ENCODE data around the gene SATL1.

SATL1 gene

DNA sequence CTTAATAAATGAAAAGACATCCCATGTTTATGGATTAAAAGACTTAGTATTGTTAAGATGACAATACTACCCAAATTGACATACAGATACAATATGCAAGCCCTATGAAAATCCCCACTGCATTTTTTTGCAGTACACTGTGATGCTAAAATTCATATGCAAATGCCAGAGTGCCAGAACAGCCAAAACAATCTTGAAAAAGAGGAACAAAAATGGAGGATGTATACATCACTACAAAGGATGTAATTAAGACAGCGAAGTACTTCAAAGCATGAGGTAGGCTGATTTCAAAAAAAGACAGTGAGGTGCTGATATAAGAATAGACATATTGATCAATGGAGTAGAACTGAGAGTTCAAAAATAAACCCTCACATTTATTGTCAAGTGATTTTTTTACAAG, 47.3 kb downstream of the SATL1 start:
- no peak overlapping the region for H3K27ac ChIP-seq (ENCODE audit: low read depth, low read length)
- no peak overlapping the region for H3K9ac ChIP-seq (ENCODE audit: low read length)
- H3K9me3 ChIP-seq (ENCODE audit: control insufficient read depth, insufficient read depth, low read depth, low read length) = no peaks in the 10 kb centered on the region
- H3K27me3 ChIP-seq (ENCODE audit: control insufficient read depth, insufficient read depth, low read length) = no peaks in the 10 kb centered on the region; the same call in 1 of the 2 replicates
- no peak overlapping the region for H3K4me3 ChIP-seq (ENCODE audit: low read depth, low read length)
- H3K4me1 ChIP-seq (ENCODE audit: control insufficient read depth, insufficient read depth, low read length) = no peaks in the 10 kb centered on the region
- no peaks in the 10 kb centered on the region for H3K36me3 ChIP-seq (ENCODE audit: control insufficient read depth, insufficient read depth, low read length)

DNA sequence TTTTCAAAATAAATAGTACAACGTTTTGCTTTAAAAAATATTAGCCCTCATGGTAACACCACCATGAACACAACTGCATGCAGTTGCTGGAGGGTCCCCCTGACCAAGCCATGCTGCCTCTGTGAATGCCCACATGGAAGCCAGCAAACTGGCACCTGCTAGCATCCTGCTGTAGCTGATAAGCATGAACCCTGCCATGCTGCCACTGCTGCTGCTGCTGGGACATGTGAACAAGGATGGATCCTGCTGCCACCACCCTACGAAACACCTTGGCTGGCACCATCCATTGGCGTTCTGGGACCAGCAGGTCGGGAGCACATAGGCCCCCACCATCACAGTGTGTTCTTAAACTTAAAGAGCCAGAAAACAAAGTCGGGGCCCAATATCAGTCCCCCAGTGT, 83.9 kb downstream of the SATL1 start:
- Histone ChIP-seq H3K9ac (ENCODE audit: low read length) (no peak overlapping the region), H3K27me3 (ENCODE audit: control insufficient read depth, insufficient read depth, low read length) (no peaks in the 10 kb centered on the region), H3K9me3 (ENCODE audit: control insufficient read depth, insufficient read depth, low read depth, low read length) (peaks cover 9% of the 10 kb centered on the region; the same call in 1 of the 2 replicates), H3K4me3 (ENCODE audit: low read depth, low read length) (no peak overlapping the region), H3K27ac (ENCODE audit: low read depth, low read length) (no peak overlapping the region), H3K4me1 (ENCODE audit: control insufficient read depth, insufficient read depth, low read length) (no peaks in the 10 kb centered on the region), H3K36me3 (ENCODE audit: control insufficient read depth, insufficient read depth, low read length) (no peaks in the 10 kb centered on the region)

- Histone ChIP-seq H3K9me3 (ENCODE audit: control insufficient read depth, insufficient read depth, low read depth, low read length) (no peaks in the 10 kb centered on the region), H3K27me3 (ENCODE audit: control insufficient read depth, insufficient read depth, low read length) (no peaks in the 10 kb centered on the region), H3K4me1 (ENCODE audit: control insufficient read depth, insufficient read depth, low read length) (no peaks in the 10 kb centered on the region; the same call in 1 of the 2 replicates), H3K36me3 (ENCODE audit: control insufficient read depth, insufficient read depth, low read length) (no peaks in the 10 kb centered on the region), H3K4me3 (ENCODE audit: low read depth, low read length) (no peak overlapping the region), H3K9ac (ENCODE audit: low read length) (no peak overlapping the region), H3K27ac (ENCODE audit: low read depth, low read length) (no peak overlapping the region)
Observed at GRCh38 chrX:85140964-85141363, 102.6 kb downstream of the SATL1 start.

GRCh38 chrX:85139422-85139821, 104.2 kb downstream of the SATL1 start:
- H3K27me3 ChIP-seq (ENCODE audit: control insufficient read depth, insufficient read depth, low read length) = no peaks in the 10 kb centered on the region
- 0 out of 2 replicates have a peak, but pooled peaks cover 2% of the 10 kb centered on the region for H3K9me3 ChIP-seq (ENCODE audit: control insufficient read depth, insufficient read depth, low read depth, low read length)
- no peak overlapping the region for H3K4me3 ChIP-seq (ENCODE audit: low read depth, low read length)
- no peaks in the 10 kb centered on the region; the same call in 1 of the 2 replicates for H3K4me1 ChIP-seq (ENCODE audit: control insufficient read depth, insufficient read depth, low read length)
- no peaks in the 10 kb centered on the region for H3K36me3 ChIP-seq (ENCODE audit: control insufficient read depth, insufficient read depth, low read length)
- no peak overlapping the region for H3K27ac ChIP-seq (ENCODE audit: low read depth, low read length)
- H3K9ac ChIP-seq (ENCODE audit: low read length) = no peak overlapping the region

DNA sequence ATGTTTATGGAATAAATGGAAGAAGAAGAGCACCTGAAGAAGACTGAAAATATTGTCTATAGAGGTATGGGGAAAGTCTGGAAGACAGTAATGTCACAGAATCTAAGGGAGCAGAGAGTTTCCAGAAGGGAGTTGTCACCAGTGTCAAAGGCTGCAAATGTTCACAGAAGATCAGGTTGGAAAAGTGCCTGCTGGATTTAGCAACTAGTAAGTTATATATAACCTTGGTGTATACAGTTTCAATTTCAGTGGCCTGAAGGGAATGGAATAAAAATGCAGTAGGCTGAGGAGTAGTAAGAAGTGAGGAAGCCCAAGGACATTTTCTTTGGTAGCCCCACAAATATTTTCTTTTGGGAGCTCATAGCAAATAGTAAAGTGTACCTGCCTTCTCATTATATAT, 107.2 kb downstream of the SATL1 start:
- no peaks in the 10 kb centered on the region for H3K27me3 ChIP-seq (ENCODE audit: control insufficient read depth, insufficient read depth, low read length)
- no peak overlapping the region for H3K27ac ChIP-seq (ENCODE audit: low read depth, low read length)

GRCh38 chrX:85115252-85115651, 128.3 kb downstream of the SATL1 start:
- no peak overlapping the region for H3K9ac ChIP-seq (ENCODE audit: low read length)
- no peaks in the 10 kb centered on the region for H3K9me3 ChIP-seq (ENCODE audit: control insufficient read depth, insufficient read depth, low read depth, low read length)
- no peaks in the 10 kb centered on the region for H3K36me3 ChIP-seq (ENCODE audit: control insufficient read depth, insufficient read depth, low read length)
- H3K27me3 ChIP-seq (ENCODE audit: control insufficient read depth, insufficient read depth, low read length) = no peaks in the 10 kb centered on the region
- no peak overlapping the region for H3K27ac ChIP-seq (ENCODE audit: low read depth, low read length)
- H3K4me1 ChIP-seq (ENCODE audit: control insufficient read depth, insufficient read depth, low read length) = no peaks in the 10 kb centered on the region
- no peak overlapping the region for H3K4me3 ChIP-seq (ENCODE audit: low read depth, low read length)

More for the DNA sequence above, 107.2 kb downstream of the SATL1 start:
- no peaks in the 10 kb centered on the region for H3K36me3 ChIP-seq (ENCODE audit: control insufficient read depth, insufficient read depth, low read length)
- H3K9me3 ChIP-seq (ENCODE audit: control insufficient read depth, insufficient read depth, low read depth, low read length) = peaks cover 13% of the 10 kb centered on the region; the same call in 1 of the 2 replicates
- H3K9ac ChIP-seq (ENCODE audit: low read length) = no peak overlapping the region
- no peak overlapping the region for H3K4me3 ChIP-seq (ENCODE audit: low read depth, low read length)
- no peaks in the 10 kb centered on the region; the same call in 1 of the 2 replicates for H3K4me1 ChIP-seq (ENCODE audit: control insufficient read depth, insufficient read depth, low read length)

- Histone ChIP-seq H3K4me3 (ENCODE audit: low read depth, low read length) (no peak overlapping the region), H3K36me3 (ENCODE audit: control insufficient read depth, insufficient read depth, low read length) (no peaks in the 10 kb centered on the region), H3K9me3 (ENCODE audit: control insufficient read depth, insufficient read depth, low read depth, low read length) (no peaks in the 10 kb centered on the region), H3K4me1 (ENCODE audit: control insufficient read depth, insufficient read depth, low read length) (no peaks in the 10 kb centered on the region), H3K9ac (ENCODE audit: low read length) (no peak overlapping the region), H3K27me3 (ENCODE audit: control insufficient read depth, insufficient read depth, low read length) (no peaks in the 10 kb centered on the region), H3K27ac (ENCODE audit: low read depth, low read length) (no peak overlapping the region)
Observed at GRCh38 chrX:85114776-85115175, 128.8 kb downstream of the SATL1 start.

- no peak overlapping the region for H3K4me3 ChIP-seq (ENCODE audit: low read depth, low read length)
- no peaks in the 10 kb centered on the region for H3K36me3 ChIP-seq (ENCODE audit: control insufficient read depth, insufficient read depth, low read length)
- no peaks in the 10 kb centered on the region for H3K27me3 ChIP-seq (ENCODE audit: control insufficient read depth, insufficient read depth, low read length)
- no peak overlapping the region for H3K9ac ChIP-seq (ENCODE audit: low read length)
- H3K27ac ChIP-seq (ENCODE audit: low read depth, low read length) = no peak overlapping the region
- H3K4me1 ChIP-seq (ENCODE audit: control insufficient read depth, insufficient read depth, low read length) = no peaks in the 10 kb centered on the region
- no peaks in the 10 kb centered on the region for H3K9me3 ChIP-seq (ENCODE audit: control insufficient read depth, insufficient read depth, low read depth, low read length)
Observed at GRCh38 chrX:85114171-85114570, 129.4 kb downstream of the SATL1 start.

DNA sequence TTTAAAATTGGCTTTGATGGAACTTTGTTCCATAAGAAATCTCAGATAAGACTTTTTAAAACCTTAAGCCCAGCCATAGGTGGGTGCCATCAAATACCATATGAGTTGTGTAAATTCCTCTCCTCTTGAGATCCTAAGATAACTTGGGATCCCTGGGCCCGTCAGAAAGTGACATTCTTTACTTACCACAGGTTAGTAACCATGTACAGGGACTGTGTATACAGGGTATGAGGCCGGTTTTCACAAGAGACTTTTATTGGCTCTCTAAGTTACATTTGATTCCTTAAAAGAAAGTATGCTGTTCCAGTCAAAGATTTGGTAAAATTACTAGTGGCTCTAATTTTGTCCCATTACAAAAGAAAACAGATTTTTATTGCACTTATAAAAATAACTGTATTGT, 129.8 kb downstream of the SATL1 start:
- Histone ChIP-seq H3K27me3 (ENCODE audit: control insufficient read depth, insufficient read depth, low read length) (no peaks in the 10 kb centered on the region), H3K36me3 (ENCODE audit: control insufficient read depth, insufficient read depth, low read length) (no peaks in the 10 kb centered on the region), H3K4me3 (ENCODE audit: low read depth, low read length) (no peak overlapping the region), H3K4me1 (ENCODE audit: control insufficient read depth, insufficient read depth, low read length) (no peaks in the 10 kb centered on the region), H3K27ac (ENCODE audit: low read depth, low read length) (no peak overlapping the region), H3K9ac (ENCODE audit: low read length) (no peak overlapping the region), H3K9me3 (ENCODE audit: control insufficient read depth, insufficient read depth, low read depth, low read length) (no peaks in the 10 kb centered on the region; the same call in 1 of the 2 replicates)

DNA sequence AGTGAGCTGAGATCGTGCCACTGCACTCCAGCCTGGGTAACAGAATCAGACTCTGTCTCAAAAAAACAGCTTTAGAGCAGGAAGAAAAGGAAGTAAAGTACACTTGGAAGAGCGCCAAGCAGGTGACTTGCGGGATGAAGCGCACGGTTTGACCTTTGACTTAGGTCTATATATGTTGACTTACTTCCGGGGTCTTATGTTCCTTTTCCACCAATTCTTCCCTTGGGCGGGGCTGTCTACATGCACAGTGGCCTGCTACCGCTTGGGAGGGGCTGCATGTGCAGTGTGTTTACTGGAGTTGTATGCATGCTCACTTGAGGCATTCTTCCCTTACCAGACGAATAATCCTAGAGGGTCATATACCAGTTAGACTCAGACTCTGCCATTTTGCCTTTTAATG, 131.3 kb downstream of the SATL1 start:
- Histone ChIP-seq H3K36me3 (ENCODE audit: control insufficient read depth, insufficient read depth, low read length) (no peaks in the 10 kb centered on the region), H3K4me3 (ENCODE audit: low read depth, low read length) (no peak overlapping the region), H3K27me3 (ENCODE audit: control insufficient read depth, insufficient read depth, low read length) (no peaks in the 10 kb centered on the region), H3K4me1 (ENCODE audit: control insufficient read depth, insufficient read depth, low read length) (no peaks in the 10 kb centered on the region), H3K9me3 (ENCODE audit: control insufficient read depth, insufficient read depth, low read depth, low read length) (peaks cover 4% of the 10 kb centered on the region), H3K27ac (ENCODE audit: low read depth, low read length) (no peak overlapping the region), H3K9ac (ENCODE audit: low read length) (no peak overlapping the region)

GRCh38 chrX:85111347-85111746, 132.2 kb downstream of the SATL1 start:
- no peaks in the 10 kb centered on the region for H3K36me3 ChIP-seq (ENCODE audit: control insufficient read depth, insufficient read depth, low read length)
- H3K9me3 ChIP-seq (ENCODE audit: control insufficient read depth, insufficient read depth, low read depth, low read length) = peaks cover 4% of the 10 kb centered on the region
- no peak overlapping the region for H3K9ac ChIP-seq (ENCODE audit: low read length)
- H3K27ac ChIP-seq (ENCODE audit: low read depth, low read length) = no peak overlapping the region
- no peak overlapping the region for H3K4me3 ChIP-seq (ENCODE audit: low read depth, low read length)
- no peaks in the 10 kb centered on the region for H3K27me3 ChIP-seq (ENCODE audit: control insufficient read depth, insufficient read depth, low read length)
- H3K4me1 ChIP-seq (ENCODE audit: control insufficient read depth, insufficient read depth, low read length) = no peaks in the 10 kb centered on the region

DNA sequence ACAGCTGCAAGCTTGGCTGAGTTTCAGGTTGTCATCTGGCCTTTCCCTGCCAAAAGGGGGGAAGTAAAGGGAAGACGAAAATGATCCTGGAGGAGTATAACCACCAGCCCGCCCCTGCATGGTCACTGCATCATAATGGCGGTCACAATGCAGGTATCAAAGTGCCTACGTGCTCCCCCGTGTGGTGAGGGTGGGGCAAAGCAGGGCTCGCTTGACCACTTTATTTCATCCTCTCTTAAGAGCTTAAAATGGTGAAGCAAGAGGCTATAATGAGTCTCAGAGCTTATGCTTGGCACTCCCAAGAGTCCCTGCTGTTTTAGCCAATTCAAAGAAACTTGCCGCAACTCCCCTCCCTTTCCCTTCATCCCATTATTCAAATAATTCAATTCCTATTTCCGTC, 134.3 kb downstream of the SATL1 start:
- Histone ChIP-seq H3K4me3 (ENCODE audit: low read depth, low read length) (no peak overlapping the region), H3K27me3 (ENCODE audit: control insufficient read depth, insufficient read depth, low read length) (no peaks in the 10 kb centered on the region), H3K27ac (ENCODE audit: low read depth, low read length) (no peak overlapping the region), H3K4me1 (ENCODE audit: control insufficient read depth, insufficient read depth, low read length) (no peaks in the 10 kb centered on the region), H3K9me3 (ENCODE audit: control insufficient read depth, insufficient read depth, low read depth, low read length) (peaks cover 4% of the 10 kb centered on the region), H3K9ac (ENCODE audit: low read length) (no peak overlapping the region), H3K36me3 (ENCODE audit: control insufficient read depth, insufficient read depth, low read length) (no peaks in the 10 kb centered on the region)

Measured in HUES6 (cell line).